Mesenchymal stem cell (in vitro differentiated cells and primary cell): ENCODE results near the gene DCTD.

Source experiments
- DNase-seq: peaks from one replicate; pipeline ENCODE4 v3.0.0-alpha.2; 2013
- H2AFZ ChIP-seq: one replicate; pipeline ENCODE4 v1.6.1; 2013; ENCODE audit warnings: low read depth, mild to moderate bottlenecking, control low read depth, inconsistent platforms, low read length, moderate library complexity
- H2AK5ac ChIP-seq: 2 replicates; pipeline ENCODE4 v1.6.1; 2013; ENCODE audit warnings: low read length, moderate library complexity, mild to moderate bottlenecking, inconsistent platforms; ENCODE audit not compliant: severe bottlenecking
- H2BK120ac ChIP-seq: one replicate; pipeline ENCODE4 v1.6.1; 2013; ENCODE audit warnings: low read depth, mild to moderate bottlenecking, inconsistent platforms, low read length, moderate library complexity
- H2BK12ac ChIP-seq, 2 experiments: one replicate each; pipeline ENCODE4 v1.6.1; 2013; ENCODE audit warnings: inconsistent platforms in 2 of 2, low read length in 2 of 2, mild to moderate bottlenecking in 2 of 2, moderate library complexity in 2 of 2, control low read depth in 1 of 2
- H2BK15ac ChIP-seq: one replicate; pipeline ENCODE4 v1.6.1; 2013; ENCODE audit warnings: mild to moderate bottlenecking, low read depth, inconsistent platforms; ENCODE audit not compliant: poor library complexity, severe bottlenecking
- H2BK5ac ChIP-seq: 2 replicates; pipeline ENCODE4 v1.6.1; 2013; ENCODE audit warnings: low read depth, mild to moderate bottlenecking, low read length, control low read depth, inconsistent platforms; ENCODE audit not compliant: poor library complexity, severe bottlenecking
- H3K14ac ChIP-seq, 2 experiments: one replicate each; pipeline ENCODE4 v1.6.1; 2013; ENCODE audit warnings: inconsistent platforms in 2 of 2, low read length in 2 of 2, control low read depth in 1 of 2, mild to moderate bottlenecking in 1 of 2, moderate library complexity in 1 of 2
- H3K18ac ChIP-seq, 2 experiments: one replicate each; pipeline ENCODE4 v1.6.1; 2013; ENCODE audit warnings: inconsistent platforms in 2 of 2, low read length in 2 of 2, control low read depth in 1 of 2, low read depth in 1 of 2, mild to moderate bottlenecking in 1 of 2
- H3K23ac ChIP-seq, 2 experiments: one replicate each; pipeline ENCODE4 v1.6.1; 2013; ENCODE audit warnings: inconsistent platforms in 2 of 2, low read length in 2 of 2, mild to moderate bottlenecking in 2 of 2, moderate library complexity in 2 of 2, control low read depth in 1 of 2
- H3K27ac ChIP-seq: 2 replicates; pipeline ENCODE4 v1.5.1; 2013; ENCODE audit warnings: mild to moderate bottlenecking, moderate library complexity, low read length, control low read depth, inconsistent platforms; ENCODE audit not compliant: poor library complexity, severe bottlenecking
- H3K27me3 ChIP-seq, 2 experiments: 2 replicates each; pipeline versions ENCODE4 v1.6.1 to v1.7.0; 2013; ENCODE audit warnings: low read length in 2 of 2, mild to moderate bottlenecking in 2 of 2, moderate library complexity in 2 of 2, control low read depth in 1 of 2, inconsistent platforms in 1 of 2; ENCODE audit not compliant: control insufficient read depth in 1 of 2, insufficient read depth in 1 of 2
- H3K36me3 ChIP-seq, 2 experiments: 2 replicates each; pipeline versions ENCODE4 v1.6.1 to v1.7.0; 2013; ENCODE audit warnings: low read length in 2 of 2, control low read depth in 1 of 2, inconsistent platforms in 1 of 2, low read depth in 1 of 2, mild to moderate bottlenecking in 1 of 2; ENCODE audit not compliant: insufficient read depth in 2 of 2, control insufficient read depth in 1 of 2
- H3K4ac ChIP-seq, 2 experiments: one replicate each; pipeline ENCODE4 v1.6.1; 2013; ENCODE audit warnings: inconsistent platforms in 2 of 2, low read length in 2 of 2, mild to moderate bottlenecking in 2 of 2, moderate library complexity in 2 of 2, control low read depth in 1 of 2, low read depth in 1 of 2
- H3K4me1 ChIP-seq: 2 replicates; pipeline ENCODE4 v1.6.1; 2013; ENCODE audit warnings: low read depth, low read length, control low read depth; ENCODE audit not compliant: control insufficient read depth, insufficient read depth
- H3K4me2 ChIP-seq: 2 replicates; pipeline ENCODE4 v1.6.1; 2013; ENCODE audit warnings: low read length, mild to moderate bottlenecking, inconsistent platforms; ENCODE audit not compliant: poor library complexity, severe bottlenecking
- H3K4me3 ChIP-seq, 2 experiments: 2 replicates each; pipeline versions ENCODE4 v1.5.1 to v1.7.0; 2013; ENCODE audit warnings: low read length in 2 of 2, mild to moderate bottlenecking in 2 of 2, control low read depth in 1 of 2, low read depth in 1 of 2; ENCODE audit not compliant: insufficient read depth in 1 of 2
- H3K79me1 ChIP-seq: replicated peaks from 2 replicates; pipeline ENCODE4 v1.6.1; 2013; ENCODE audit warnings: mild to moderate bottlenecking, control low read depth, low read length, inconsistent platforms; ENCODE audit not compliant: poor library complexity, severe bottlenecking
- H3K9ac ChIP-seq: 2 replicates; pipeline ENCODE4 v1.7.0; 2013; ENCODE audit warnings: mild to moderate bottlenecking, low read length, moderate library complexity
- H3K9me3 ChIP-seq: 2 replicates; pipeline ENCODE4 v1.7.0; 2013; ENCODE audit warnings: mild to moderate bottlenecking, low read length; ENCODE audit not compliant: control insufficient read depth
- H4K8ac ChIP-seq: one replicate; pipeline ENCODE4 v1.6.1; 2013; ENCODE audit warnings: inconsistent platforms, mild to moderate bottlenecking, low read length, moderate library complexity
- H4K91ac ChIP-seq: one replicate; pipeline ENCODE4 v1.6.1; 2013; ENCODE audit warnings: mild to moderate bottlenecking, low read length, inconsistent platforms
- WGBS: methylation state at CpG from one replicate; pipeline ENCODE4 v1.1.7; 2013; ENCODE audit warnings: mixed read lengths; 5-methylcytosine and 5-hydroxymethylcytosine counted together

DCTD gene

GRCh38 chr4:182871616-182872015 lies 45.6 kb downstream of the DCTD start:
- Histone ChIP-seq H3K9ac (no peak overlapping the region), H3K4me3 (no peak overlapping the region), H2AFZ (no peak overlapping the region), H2BK12ac (no peak overlapping the region), H3K18ac (no peak overlapping the region), H3K36me3 (peaks cover 3 to 12% of the 10 kb centered on the region in 2 experiments), H3K4me1 (no peaks in the 10 kb centered on the region), H3K9me3 (no peaks in the 10 kb centered on the region), H4K8ac (no peak overlapping the region), H3K4ac (no peak overlapping the region), H3K79me1 (no peaks in the 10 kb centered on the region), H4K91ac (no peak overlapping the region), H2BK15ac (no peak overlapping the region), H2BK5ac (no peak overlapping the region), H3K14ac (no peak overlapping the region), H3K27ac (no peak overlapping the region), H3K27me3 (no peaks in the 10 kb centered on the region), H2AK5ac (no peak overlapping the region), H2BK120ac (no peak overlapping the region), H3K23ac (no peak overlapping the region), H3K4me2 (no peak overlapping the region)
- 76% methylated on average over 8 of the region's 9 CpGs for WGBS
- no peak for DNase-seq

- 78% methylated on average over 4 of the region's 4 CpGs for WGBS
- DNase-seq, result no peak
- no peak overlapping the region for H3K9ac ChIP-seq
- no peak overlapping the region for H3K14ac ChIP-seq
- H3K9me3 ChIP-seq, result no peaks in the 10 kb centered on the region
- H2BK120ac ChIP-seq, result no peak overlapping the region
- H3K4ac ChIP-seq, result no peak overlapping the region
- H2AFZ ChIP-seq, result no peak overlapping the region
- no peak overlapping the region for H3K18ac ChIP-seq
- H3K79me1 ChIP-seq, result no peaks in the 10 kb centered on the region
- H2BK5ac ChIP-seq, result no peak overlapping the region
- H2BK15ac ChIP-seq, result no peak overlapping the region
- peaks cover 3 to 8% of the 10 kb centered on the region in 2 experiments for H3K36me3 ChIP-seq
- no peaks in the 10 kb centered on the region for H3K27me3 ChIP-seq
- H2BK12ac ChIP-seq, result no peak overlapping the region
- peaks cover 1% of the 10 kb centered on the region for H3K4me1 ChIP-seq
- no peak overlapping the region for H3K4me3 ChIP-seq
- no peak overlapping the region for H3K23ac ChIP-seq
- no peak overlapping the region for H3K27ac ChIP-seq
- H2AK5ac ChIP-seq, result no peak overlapping the region
- no peak overlapping the region for H3K4me2 ChIP-seq
- no peak overlapping the region for H4K8ac ChIP-seq
- H4K91ac ChIP-seq, result peak overlapping the region; percentile 45
Observed at GRCh38 chr4:182869697-182870096, 47.5 kb downstream of the DCTD start.

DNA sequence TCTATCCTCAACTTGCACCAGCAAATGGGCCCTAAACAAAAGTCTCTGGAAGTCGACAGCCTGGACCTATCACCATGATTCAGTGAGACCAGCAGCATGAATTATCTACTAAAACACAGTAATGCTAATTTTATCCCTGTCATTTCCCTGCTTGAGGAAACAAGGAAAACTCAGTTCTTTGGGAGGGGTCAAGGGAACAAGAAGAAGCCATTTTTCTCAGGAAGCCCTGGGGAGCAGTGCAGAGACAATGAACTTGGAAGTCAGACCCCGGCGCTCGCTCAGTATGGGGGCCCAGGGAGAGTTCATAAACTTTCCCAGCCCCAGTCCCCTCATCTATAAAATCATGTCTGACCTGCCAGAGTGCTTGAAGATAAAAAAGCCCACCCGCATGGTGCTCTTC lies 50.4 kb downstream of the DCTD start:
- H2AFZ ChIP-seq, result no peak overlapping the region
- no peaks in the 10 kb centered on the region for H3K27me3 ChIP-seq
- no peak overlapping the region for H3K14ac ChIP-seq
- no peak overlapping the region for H3K9ac ChIP-seq
- no peak overlapping the region for H2BK15ac ChIP-seq
- no peak overlapping the region for H4K8ac ChIP-seq
- DNase-seq, result no peak
- no peak overlapping the region for H2AK5ac ChIP-seq
- H2BK12ac ChIP-seq, result no peak overlapping the region
- no peak overlapping the region for H2BK120ac ChIP-seq
- H3K27ac ChIP-seq, result no peak overlapping the region
- no peaks in the 10 kb centered on the region for H3K9me3 ChIP-seq
- no peak overlapping the region for H2BK5ac ChIP-seq
- 84% methylated on average over 5 of the region's 5 CpGs for WGBS
- H4K91ac ChIP-seq, result no peak overlapping the region
- H3K23ac ChIP-seq, result no peak overlapping the region
- H3K79me1 ChIP-seq, result no peaks in the 10 kb centered on the region
- no peaks in the 10 kb centered on the region for H3K36me3 ChIP-seq
- no peak overlapping the region for H3K18ac ChIP-seq
- H3K4me3 ChIP-seq, result no peak overlapping the region
- H3K4me1 ChIP-seq, result peaks cover 4% of the 10 kb centered on the region
- H3K4me2 ChIP-seq, result no peak overlapping the region
- no peak overlapping the region for H3K4ac ChIP-seq

DNA sequence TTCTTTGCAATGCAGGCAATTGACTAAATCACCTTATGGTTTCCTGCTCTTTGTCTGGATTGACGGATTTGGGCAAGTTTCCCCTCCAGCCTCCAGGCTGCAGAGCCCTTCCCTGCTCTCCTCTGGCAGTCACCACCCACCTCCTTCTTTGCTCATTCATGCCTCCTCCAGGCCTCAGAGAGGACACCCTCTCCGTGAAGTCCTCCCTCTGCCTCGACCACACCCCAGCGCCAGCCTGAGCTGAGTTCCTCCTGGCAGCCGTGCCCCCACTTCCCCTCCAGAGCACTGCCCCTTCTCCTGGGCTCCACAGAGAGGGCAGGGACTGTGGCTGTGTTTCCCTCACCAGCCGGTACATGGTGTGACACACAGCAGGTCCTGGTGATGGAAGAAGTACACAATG lies 53.7 kb downstream of the DCTD start:
- no peak overlapping the region for H3K4ac ChIP-seq
- no peak overlapping the region for H2BK120ac ChIP-seq
- H3K4me2 ChIP-seq, result no peak overlapping the region
- no peak for DNase-seq
- H2AFZ ChIP-seq, result no peak overlapping the region
- no peak overlapping the region for H3K18ac ChIP-seq
- no peak overlapping the region for H2BK15ac ChIP-seq
- no peak overlapping the region for H4K91ac ChIP-seq
- H3K36me3 ChIP-seq, result no peaks in the 10 kb centered on the region
- H3K4me3 ChIP-seq, result no peak overlapping the region
- no peaks in the 10 kb centered on the region for H3K9me3 ChIP-seq
- H2BK5ac ChIP-seq, result no peak overlapping the region
- peaks cover 4% of the 10 kb centered on the region for H3K4me1 ChIP-seq
- H2AK5ac ChIP-seq, result no peak overlapping the region
- H3K23ac ChIP-seq, result no peak overlapping the region
- no peak overlapping the region for H4K8ac ChIP-seq
- WGBS, result 82% methylated on average over 6 of the region's 6 CpGs
- no peak overlapping the region for H2BK12ac ChIP-seq
- H3K27me3 ChIP-seq, result no peaks in the 10 kb centered on the region
- H3K79me1 ChIP-seq, result no peaks in the 10 kb centered on the region
- no peak overlapping the region for H3K14ac ChIP-seq
- no peak overlapping the region for H3K9ac ChIP-seq
- H3K27ac ChIP-seq, result no peak overlapping the region
